COR-L47 (cell line): ENCODE results near the gene LCN12.

ENCODE experiments used
- DNase-seq: peaks from one replicate; lab custom pipeline; 2025; lab: John Stamatoyannopoulos, UW

The LCN12 gene, protein sequence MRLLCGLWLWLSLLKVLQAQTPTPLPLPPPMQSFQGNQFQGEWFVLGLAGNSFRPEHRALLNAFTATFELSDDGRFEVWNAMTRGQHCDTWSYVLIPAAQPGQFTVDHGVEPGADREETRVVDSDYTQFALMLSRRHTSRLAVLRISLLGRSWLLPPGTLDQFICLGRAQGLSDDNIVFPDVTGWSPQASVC

DNA sequence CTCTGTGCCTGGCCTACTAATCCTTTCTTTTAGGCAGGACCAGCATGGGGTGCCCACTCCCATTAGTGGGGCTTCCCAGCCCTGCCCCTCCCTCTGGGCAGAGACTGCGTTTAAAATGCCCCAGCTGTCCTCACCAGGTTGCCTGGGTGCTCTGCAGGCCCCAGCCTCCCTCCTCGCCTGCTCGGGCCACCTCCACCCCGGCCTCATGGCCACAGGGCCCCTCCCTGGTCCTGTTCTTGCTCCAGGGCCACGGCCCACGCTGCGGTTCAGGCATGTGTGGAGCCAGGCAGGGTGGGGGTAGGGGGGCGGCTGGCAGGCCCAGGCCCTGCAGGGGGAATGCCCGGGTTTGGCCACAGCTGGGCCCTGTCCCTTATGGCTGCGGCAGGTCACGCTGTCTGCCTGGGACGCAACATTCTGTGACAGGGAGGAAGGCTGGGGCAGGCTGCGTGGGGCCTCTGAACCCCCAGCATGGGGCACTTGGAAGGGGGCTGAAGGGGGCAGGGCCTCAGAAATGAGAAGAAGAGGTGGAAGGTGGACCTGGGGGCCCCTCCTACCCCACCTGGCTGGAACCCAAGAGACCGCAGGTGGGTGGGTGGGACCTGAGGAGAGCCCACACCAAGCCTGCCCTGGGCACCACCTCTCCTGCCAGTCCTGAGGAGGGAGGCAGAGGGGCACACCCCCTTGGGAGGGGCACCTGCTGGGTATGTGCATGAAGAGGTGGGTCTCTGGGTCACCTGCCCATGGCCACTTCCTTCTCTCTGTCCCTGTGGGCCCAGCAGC is at the start of gene LCN12:
Gene LCN12 (plus strand): TSS at position 733 of the 780 bp plus-strand sequence. CDS start 55 bp downstream, outside the sequence.
- DNase-seq, result no peak

DNA sequence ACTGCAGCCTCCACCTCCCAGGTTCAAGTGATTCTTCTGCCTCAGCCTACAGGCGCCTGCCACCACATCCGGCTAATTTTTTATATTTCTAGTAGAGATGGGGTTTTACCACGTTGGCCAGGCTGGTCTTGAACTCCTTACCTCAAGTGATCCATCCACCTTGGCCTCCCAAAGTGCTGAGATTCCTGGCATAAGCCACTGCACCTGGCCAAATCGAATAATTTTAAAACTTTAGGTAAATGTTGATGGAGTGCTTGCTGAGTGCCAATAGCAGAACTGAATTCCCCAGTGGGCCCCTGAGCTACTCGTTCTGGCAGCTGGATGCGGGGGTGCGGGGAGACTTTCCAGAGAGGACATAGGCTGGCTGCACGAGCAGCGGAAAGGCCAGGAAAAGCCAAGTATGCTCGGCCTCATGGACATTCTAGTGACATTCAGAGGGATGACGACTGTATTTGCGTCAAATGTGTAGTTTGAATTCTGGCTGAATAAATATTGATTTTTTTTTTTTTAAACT is 49.0 kb upstream of the LCN12 start:
- DNase-seq, result no peak

DNA sequence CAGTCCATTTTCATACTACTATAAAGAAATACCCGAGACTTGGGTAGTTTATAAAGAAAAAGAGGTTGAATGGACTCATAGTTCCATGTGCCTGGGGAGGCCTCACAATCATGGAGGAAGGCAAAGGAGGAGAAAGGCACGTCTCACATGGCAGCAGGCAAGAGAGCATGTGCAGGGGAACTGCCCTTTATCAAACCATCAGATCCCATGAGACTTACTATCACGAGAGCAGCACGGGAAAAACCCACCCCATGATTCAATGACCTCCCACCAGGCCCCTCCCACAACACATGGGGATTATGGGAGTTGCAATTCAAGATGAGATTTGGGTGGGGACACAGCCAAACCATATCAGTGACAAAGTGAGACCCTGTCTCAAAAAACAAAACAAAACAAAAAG is 45.8 kb upstream of the LCN12 start:
- no peak for DNase-seq

DNA sequence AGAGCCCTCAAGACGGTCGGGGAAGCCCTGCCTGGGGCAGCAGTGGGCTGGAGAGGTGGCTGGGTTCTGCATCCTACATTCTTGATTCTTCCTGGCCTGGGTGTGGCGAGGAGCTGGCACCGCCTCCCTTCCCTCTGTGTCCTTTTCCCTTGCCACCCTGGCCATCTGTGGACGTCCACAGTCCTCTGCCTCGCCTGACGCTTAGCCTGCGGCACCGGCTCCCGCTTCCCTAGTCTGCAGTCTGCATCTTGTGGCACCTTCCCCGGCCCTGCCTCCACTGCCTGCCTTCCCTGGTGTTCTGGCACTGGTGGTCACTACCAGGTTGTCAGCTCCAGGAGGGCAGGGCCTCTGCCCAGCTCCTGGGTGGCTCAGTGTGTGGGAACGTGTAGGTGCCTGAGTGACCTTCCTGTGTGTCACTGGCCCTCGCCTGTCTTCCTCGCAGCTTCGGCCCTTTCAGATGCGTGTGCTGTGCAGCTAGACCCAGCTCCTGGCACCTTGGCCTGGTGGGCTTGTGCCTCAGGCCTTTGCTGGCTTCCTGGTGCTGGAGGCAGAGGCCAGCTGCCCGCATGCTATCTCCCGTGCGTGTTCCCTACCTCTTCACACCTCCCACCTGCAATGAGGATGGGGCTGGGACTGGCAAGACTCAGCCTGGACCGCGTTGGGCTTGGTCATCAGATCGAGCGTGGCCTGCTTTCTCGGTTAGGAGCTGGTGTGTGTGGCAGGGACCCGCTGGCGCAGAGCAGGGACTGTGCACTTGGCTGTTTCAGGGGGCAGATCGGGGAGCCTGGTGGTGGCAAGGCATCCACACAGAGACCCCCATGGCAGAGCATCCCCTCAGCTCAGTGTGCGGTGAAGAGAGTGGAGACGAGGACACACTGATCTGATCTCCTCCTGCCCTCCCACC is 44.8 kb upstream of the LCN12 start:
- no peak for DNase-seq

DNA sequence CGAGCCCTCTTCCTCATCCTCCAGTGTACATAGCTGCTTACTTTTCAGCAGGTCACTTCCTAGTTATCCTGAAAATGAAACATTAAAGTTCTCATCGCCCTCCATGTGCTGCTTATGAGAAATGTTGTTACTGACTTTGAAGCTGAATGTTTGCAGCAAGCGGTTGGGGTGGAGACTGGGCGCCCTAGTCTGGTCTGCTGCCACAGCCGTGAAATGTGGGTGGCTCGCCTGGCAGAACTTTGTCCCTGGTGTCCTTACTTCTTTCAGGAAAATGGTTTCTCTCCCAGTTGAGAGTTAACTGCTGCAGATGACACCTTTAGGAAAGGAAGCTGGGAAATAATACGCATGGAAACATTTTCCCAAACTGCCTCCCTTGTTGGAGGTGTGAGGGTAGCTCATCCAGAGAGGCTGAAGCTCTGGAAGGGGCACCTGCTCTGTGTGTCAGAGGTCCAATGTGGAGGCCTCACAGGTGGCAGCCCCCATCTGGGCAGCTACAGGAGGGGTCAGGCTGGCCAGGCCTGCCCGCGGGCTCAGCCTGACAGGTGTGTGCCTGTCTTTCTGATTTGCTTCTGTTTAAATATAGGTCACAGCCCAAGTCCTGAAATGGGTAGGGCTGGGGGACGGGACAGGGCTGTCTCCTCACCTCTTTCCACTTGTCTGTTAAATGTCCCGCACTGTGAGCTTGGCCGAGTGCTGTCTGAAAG is 41.7 kb upstream of the LCN12 start:
- DNase-seq, result no peak

DNA sequence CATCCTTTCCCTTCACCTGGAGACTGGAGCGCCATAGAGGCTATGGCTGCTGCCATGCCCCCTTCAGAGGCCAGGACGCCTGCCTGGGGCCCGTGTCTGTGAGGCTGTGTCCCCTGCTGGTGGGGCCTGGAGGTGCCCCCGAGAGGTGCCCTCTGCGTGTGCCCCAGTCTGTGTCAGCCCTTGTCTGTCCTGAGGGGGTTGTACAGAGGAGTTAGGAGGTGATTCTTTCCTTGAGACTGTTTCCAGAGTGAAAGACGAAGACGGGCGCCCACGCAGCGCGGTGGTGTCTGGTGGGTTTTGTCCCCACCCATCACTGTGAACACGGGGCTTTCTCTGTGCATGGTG is 41.2 kb upstream of the LCN12 start:
- no peak for DNase-seq

DNA sequence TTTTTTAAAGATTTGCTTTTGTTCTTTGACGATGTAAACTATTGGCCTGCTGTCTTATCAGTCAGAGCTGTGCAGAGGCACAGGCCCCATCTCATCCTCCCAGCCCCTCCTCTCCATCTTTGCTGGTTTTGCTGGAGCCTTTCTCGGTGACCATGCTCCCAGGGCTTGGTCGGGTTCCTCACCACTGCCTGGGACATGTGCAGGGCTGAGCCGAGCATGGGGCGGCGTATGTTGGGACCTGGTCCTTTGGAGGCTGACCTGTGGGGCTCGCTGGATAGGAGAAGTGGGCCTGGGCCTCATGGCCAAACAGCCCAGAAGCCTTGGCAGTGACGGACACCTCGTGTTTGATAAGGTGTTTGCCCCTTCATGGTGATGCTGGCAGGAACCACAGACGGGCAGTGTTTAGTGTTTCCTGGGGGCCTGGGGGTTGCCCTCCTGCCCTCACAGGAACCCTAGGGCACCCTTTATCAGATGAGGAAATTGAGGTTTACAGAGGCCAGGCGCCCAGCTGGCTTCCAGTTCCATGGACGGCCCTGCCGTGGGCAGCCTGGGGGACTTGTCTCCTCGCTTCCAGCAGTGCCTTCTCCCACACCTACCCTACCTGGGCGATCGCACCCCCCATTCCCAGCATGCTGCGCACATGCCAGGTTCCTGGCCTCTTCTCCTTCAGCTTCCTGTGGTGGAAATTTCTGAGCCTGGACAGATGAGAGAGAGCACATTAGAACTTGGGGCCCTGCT is 38.2 kb upstream of the LCN12 start:
- DNase-seq, result no peak

DNA sequence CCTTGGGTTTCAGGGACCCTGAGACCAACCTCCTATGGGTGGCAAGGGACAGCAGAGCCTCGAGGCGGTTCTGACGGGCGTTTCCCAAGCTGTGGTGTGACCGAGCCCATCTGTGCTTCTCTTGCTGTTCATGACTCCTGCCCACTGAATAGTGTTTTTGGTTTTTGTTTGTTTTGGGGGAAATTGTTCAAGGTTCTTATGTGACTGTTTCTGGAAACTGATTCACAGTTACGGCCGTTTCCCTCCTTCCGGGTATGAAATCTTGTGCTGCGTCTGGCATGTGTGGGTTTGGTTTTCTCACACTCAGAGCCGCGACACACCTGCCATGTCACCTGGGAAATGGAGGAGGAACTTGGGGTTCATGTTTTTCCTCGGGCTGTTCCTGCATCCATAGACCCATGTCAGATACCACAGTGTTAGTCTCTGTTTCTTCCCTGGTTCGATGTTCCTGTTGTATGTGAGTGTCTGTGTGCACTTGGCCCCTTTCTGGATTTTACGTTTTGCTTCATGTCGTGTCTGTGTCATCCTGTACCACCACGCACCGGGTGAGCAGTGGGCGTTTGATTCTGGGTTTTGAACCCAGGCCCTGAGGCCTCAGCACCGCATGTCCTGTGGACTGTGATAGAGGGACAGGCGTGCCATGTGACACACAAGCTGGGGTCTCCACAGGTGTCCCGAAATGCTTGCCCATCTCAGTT is 36.3 kb upstream of the LCN12 start:
- no peak for DNase-seq

DNA sequence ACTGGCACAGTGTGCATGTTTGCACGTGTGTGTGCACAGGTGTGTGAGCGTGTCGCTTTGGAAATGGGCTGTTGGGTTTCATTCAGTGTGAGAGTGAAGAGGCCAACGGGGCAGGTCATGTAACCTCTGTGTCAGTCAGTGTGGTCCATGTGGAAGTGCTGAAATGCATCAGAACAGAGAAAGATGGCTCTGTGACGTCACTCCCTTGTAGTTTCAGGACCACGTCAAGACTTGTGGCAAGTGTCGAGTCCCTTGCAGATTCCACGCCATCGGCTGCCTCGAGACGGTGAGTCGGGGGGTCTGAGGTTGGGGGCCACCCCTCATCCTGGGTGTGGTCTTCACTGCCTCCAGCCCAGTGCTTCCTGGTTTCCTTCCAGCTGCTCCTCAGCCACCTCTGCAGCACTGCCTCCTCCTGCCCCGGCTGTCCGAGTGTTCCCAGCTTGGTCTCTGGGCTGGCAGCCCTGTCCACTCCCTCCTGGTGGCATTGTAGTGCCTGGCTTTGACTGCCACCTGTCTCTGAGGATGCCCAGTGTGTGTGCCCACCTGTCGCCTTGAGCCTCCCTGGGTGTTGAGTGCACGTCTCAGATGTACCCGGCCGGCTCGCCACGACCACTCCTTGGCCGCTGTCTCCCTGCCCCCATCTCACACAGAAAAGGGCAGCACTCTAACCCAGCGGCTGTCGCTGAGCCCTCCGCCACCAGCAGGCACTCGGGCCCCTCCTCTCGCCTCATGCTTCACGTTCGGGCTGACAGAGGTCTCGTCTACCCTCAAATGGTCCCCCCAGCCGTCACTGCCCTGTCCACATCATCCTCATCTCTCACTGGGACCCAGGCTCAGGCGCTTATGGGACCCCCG is 35.5 kb upstream of the LCN12 start:
- DNase-seq, result no peak

DNA sequence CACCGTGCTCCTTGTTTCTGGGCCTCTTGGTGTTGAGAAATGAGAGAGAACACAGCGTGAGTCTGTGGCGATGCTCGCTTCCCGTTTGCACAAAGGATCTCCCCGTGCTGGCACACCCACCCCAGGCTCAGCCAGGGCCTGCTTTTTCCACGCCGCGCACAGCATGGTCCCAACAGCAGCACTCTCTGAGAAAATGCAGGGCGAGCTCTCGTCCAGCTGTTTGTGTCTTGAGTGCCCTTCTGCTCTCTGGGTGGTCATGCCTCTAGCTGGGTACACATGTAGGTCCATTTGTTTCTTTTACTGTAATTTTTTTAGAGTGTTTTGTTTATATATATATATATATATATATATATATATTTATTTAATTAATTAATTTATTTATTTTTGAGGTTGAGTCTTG is 34.2 kb upstream of the LCN12 start:
- no peak for DNase-seq

DNA sequence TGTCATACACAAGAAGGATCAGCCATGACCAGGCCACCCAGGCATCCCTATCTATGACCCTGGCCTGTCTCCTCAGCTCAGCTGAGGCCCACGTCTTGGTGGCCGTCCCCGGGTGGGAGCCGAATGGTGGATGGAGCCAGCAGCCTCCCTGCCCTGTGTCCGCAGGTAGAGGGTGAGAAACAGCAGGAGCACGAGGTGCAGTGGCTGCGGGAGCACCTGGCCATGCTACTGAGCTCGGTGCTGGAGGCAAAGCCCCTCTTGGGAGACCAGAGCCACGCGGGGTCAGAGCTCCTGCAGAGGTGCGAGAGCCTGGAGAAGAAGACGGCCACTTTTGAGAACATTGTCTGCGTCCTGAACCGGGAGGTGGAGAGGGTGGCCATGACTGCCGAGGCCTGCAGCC is 32.0 kb upstream of the LCN12 start:
- DNase-seq, result no peak

DNA sequence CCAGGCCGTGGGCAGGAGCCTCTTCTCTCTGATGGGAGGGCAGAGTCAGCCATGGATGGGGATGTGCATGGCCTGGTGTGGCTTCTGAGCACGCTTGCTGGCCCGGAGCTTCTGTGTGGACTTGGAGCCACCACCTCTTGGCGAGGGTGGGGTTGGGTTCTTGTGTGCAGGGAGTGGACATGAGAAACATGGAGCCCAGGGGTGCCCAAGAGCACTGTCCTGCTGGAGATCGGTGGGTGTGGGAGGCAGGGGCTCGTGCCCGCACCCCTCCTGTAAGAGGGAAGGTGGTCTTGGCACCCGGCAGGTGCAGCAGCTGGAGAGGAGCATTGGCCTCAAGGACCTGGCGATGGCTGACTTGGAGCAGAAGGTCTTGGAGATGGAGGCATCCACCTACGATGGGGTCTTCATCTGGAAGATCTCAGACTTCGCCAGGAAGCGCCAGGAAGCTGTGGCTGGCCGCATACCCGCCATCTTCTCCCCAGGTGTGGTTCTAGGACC is 31.3 kb upstream of the LCN12 start:
- no peak for DNase-seq

DNA sequence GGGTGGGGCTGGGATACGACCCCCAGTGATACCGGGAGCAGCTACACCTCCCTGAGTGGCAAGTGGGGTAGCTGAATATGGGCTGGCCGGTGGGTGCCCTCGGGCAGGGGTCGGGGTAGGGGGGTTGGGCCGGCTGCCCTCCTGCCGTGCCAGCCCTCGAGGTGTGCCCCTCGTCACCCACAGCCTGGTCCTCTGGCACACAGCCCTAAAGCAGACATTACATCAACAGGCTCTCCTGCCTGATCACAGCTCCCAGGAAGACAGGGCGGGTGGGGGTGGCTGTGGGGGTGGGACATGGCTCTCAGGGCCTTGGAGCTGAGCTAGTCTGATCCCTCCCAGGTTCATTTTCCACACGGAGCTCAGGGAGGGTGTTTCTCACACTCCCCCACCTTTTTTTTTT is 30.8 kb upstream of the LCN12 start:
- DNase-seq, result no peak

DNA sequence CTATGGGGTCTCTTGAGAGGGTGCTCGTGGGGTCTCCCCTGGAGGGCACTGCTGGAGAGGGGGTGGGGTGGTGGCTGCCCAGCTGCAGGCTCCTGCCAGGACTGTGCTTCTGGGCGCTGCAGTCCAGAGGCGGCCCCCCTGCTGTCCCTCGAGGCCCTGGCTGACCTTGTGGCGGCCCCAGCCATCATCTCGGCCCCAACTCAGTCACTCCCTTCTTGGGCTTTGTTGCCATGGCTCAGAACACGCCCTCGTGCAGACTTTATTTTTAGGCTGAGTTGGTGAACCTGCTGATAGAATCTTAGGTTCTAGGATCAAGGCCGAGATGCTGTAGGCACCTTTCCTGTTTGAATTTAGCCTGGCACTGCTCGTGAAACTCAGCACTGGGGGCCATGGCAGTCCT is 30.4 kb upstream of the LCN12 start:
- no peak for DNase-seq

DNA sequence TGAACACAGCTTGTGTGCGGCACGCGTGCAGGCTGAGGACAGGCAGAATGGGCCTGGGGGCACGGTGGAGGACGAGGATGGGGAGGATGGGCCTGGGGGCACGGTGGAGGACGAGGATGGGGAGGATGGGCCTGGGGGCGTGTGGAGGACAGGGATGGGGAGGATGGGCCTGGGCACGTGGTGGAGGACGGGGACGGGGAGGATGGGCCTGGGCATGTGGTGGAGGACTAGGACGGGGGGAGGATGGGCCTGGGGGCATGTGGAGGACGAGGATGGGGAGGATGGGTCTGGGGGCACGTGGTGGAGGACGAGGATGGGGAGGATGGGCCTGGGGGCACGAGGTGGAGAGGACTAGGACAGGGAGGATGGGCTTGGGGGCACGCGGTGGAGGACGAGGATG is 29.5 kb upstream of the LCN12 start:
- DNase-seq, result no peak

DNA sequence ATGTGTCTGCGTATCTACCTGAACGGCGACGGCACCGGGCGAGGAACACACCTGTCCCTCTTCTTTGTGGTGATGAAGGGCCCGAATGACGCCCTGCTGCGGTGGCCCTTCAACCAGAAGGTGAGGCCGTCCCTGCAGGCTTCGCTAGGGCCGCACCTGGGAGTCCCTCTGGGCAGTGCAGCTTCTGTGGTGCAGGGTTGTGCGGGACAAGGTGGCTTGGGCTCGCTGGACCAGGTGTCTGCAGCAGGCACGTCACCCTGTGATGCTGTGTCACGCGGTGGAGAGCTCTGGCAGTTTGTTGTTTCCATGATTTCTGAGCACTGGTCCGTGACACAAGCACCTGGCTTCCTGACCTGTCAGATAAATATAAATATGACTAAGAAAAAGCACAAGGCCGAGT is 28.2 kb upstream of the LCN12 start:
- DNase-seq, result no peak

DNA sequence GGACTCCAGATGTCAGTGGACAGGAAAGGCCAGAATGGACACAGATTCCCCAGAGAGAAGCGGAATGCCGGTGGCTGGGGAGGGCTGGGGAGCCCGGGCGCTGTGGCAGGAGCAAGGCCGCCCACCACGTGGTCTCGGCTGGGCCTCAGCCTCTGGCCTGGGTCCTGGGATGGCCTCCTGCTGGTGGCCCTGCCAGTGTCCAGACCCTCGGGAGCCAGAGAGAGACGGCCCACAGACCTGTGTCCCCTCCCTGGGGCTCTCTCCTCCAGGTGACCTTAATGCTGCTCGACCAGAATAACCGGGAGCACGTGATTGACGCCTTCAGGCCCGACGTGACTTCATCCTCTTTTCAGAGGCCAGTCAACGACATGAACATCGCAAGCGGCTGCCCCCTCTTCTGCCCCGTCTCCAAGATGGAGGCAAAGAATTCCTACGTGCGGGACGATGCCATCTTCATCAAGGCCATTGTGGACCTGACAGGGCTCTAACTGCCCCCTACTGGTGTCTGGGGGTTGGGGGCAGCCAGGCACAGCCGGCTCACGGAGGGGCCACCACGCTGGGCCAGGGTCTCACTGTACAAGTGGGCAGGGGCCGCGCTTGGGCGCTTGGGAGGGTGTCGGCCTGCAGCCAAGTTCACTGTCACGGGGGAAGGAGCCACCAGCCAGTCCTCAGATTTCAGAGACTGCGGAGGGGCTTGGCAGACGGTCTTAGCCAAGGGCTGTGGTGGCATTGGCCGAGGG is 26.5 kb upstream of the LCN12 start:
- no peak for DNase-seq

DNA sequence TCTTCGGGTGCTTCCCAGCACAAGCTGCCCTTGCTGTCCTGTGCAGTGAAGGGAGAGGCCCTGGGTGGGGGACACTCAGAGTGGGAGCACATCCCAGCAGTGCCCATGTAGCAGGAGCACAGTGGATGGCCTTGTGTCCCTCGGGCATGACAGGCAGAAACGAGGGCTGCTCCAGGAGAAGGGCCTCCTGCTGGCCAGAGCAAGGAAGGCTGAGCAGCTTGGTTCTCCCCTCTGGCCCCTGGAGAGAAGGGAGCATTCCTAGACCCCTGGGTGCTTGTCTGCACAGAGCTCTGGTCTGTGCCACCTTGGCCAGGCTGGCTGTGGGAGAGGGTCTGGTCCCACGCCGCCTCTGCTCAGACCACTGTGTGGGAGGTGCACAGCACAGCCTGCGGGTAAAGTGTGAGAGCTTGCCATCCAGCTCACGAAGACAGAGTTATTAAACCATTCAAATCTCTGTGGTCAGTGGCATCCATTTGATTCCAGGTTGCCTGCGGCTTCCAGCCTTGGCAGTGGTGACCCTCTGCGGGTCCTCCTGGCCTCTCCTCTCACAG is 25.8 kb upstream of the LCN12 start:
- no peak for DNase-seq

DNA sequence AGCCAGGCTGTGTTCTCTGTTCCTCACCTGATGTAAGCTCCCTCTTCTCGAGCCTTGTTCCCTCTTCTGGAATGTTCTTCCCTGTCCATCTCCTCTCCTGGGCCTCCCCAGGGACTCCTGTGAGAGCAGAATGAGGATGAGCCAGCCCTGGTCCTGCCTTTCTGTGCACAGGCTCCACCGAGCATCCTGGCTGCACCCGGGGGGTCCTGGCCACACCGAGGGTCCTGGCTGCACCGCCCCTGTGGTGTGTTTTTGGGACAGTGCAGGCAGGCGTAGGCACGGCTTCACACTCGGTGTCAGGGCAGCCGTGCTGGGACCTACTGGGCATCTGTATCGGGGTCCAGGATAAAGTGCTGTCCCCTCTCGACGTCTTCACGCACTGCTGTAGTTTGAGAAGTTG is 25.3 kb upstream of the LCN12 start:
- no peak for DNase-seq
